ENCODE data around the gene RAB11B.

GRCh38 chr19:8403098-8403819 lies 13.1 kb downstream of the RAB11B start:
- TF ChIP-seq POLR2A (IDR thresholded peaks at IDR 0.05) (no peak), CTCF (IDR thresholded peaks at IDR 0.05) (no peak), EP300 (IDR thresholded peaks at IDR 0.05) (no peak), POLR2AphosphoS5 (IDR thresholded peaks at IDR 0.05) (no peak)

Data from stomach (tissue), 4 donors.